Activated CD4-positive, alpha-beta T cell treated with anti-CD3 and anti-CD28 coated beads, Interleukin-2, amount 50 U/mL, for 4 hours (primary cell): ENCODE measurements around the gene MROH7.
"Not testable (repeated sequence)": the region's sequence is repeated elsewhere in the genome, so short reads cannot be mapped to it uniquely, and the experiment has no call there.

ENCODE experiments used
- DNase-seq, 2 experiments: peaks; one replicate each; pipeline ENCODE4 v3.0.0-alpha.2; 2020

MROH7 gene

GRCh38 chr1:54610601-54611580 is 30.7 kb upstream of the MROH7 start:
- DNase-seq: no peak

- DNase-seq: no peak
Measured at GRCh38 chr1:54611621-54612020, 30.0 kb upstream of the MROH7 start.

GRCh38 chr1:54614024-54614423 is 27.6 kb upstream of the MROH7 start:
- no peak for DNase-seq

- no peak for DNase-seq
Measured at GRCh38 chr1:54614563-54614962, 27.0 kb upstream of the MROH7 start.

DNA sequence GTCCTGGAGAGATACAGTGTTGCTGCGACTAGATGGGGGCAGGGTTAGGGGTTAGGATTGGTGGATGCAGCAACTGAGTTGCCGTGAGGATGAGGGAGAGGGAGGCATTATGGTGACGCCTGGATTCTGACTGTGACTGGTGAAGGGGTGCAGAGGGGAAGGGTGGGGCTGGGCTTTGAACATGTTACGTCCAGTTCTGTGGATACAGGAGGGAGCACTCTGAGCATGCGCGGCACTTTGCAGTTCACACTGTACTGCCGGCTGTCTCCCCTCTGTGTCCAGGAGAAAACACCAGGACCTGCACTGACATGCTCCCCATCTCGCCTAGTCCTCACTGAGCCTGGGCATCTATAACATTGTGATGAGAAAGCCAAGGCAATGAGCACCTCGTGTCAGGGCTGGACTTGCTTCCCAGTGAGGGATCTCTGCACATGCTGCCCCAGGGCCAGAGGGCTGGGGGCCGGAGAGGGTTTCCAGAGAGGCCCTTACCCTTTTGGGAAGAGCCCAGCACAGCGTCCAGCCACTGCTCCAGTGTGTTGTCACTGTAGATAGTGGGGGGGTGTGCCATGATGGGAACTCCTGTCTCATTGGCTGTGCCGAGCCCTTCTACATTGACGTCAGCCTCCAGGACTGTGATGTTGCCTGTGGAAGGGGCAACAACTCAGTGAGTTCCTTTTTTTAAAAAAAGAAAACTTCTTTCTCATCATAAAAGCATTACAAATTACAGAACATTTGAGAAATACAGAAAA is 25.9 kb upstream of the MROH7 start:
- DNase-seq: no peak

- no peak for DNase-seq
Measured at GRCh38 chr1:54619749-54620148, 21.8 kb upstream of the MROH7 start.

- DNase-seq: no peak
Measured at GRCh38 chr1:54623216-54624007, 18.2 kb upstream of the MROH7 start, which contains the start of gene FAM151A. FAM151A (minus strand) TSS chr1:54623525; CDS start chr1:54623395, 130 bp downstream.

DNA sequence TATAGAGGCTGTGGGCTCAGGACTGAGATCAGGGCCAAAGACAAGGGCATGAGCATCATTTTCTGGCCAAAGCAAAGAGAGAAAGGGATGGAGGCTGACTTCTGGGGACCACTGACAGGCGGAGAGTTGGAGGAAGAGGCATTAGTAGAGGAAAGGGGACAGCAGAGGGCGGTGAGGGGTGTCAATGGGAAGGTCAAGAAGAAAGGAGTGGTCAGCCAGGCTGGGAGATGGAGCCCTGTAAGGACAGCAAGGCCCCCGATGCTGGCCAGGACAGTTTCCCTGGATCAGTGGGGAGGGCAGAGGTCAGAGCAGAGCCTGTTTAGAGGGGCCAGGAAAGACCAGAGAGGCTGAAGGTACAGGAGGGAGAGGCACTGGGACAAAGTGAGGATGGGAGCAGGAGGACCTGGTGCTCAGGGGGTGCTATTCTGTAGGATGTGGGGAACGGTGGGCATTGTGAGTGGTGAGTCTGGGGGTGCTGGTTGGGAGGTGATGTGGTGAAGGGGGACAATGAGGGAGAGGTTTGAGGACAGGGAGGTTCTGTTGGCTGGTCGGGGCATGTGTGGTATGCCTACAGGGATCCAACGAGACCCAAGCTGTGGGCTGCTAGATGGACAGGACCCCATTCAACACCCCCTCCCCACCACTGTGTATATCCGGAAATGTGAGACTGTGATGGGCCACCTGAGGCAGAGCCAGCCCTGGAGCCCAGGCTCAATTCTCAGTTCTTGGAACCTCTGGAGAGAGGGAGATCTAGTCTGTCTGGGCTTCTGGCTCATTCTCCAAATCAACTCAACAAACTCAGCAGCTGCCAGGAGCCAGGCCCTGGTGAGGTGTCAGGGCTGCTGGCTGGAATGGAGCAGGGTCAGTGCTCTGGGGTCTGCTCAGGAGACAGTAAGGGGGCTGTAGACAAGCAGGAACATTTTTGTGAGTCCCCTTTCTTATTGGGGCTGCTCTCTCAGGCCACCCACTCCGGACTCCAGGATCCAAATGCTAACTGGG is 16.8 kb upstream of the MROH7 start:
- DNase-seq: no peak

DNA sequence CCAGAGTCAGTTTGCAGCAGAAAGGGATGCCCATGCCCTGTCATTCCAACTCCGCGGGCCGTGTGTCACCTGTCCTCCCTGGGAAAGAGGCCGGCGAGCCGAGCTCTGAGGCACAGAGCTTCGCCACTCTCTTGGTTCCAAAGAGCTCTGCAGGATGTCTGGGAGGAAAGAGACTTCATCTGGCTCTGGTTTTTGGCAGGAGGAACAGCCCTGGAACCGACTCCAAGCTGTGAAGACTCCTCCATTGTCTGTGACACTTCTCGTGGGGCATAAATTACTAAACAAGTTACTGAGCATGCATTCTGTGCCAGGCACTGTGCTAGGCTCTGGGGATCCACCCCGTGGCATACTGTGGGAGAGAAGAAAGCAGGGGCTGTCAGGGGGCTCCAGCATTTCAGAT is 14.4 kb upstream of the MROH7 start:
- no peak for DNase-seq

DNA sequence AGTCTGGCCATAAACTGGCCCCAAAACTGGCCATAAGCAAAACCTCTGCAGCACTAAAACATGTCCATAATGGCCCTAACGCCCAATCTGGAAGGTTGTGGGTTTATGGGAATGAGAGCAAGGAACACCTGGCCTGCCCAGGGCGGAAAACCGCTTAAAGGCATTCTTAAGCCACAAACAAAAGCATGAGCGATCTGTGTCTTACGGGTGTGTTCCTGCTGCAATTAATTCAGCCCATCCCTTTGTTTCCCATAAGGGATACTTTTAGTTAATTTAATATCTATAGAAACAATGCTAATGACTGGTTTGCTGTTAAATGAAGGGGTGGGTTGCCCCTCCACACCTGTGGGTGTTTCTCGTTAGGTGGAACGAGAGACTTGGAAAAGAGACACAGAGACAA is 5.8 kb upstream of the MROH7 start:
- DNase-seq: not testable (repeated sequence)

GRCh38 chr1:54636461-54637446 is 4.8 kb upstream of the MROH7 start:
- DNase-seq: not testable (repeated sequence)

DNA sequence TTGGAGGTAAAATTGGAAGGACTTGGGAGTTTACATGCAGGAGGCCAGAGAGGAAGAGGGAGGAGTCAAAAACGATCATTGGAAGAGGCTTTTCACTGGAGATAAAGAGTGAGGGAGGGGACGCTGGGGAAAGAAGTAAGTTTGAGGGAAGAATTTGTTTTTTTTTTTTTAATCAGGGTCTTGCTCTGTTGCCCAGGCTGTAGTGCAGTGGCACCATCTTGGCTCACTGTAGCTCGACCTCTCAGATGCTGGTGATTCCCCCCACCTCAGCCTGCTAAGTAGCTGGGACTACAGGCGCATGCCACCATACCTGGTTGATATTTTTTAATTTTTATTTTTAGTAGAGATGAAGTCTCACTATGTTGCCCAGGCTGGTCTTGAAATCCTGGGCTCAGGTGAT is 1.2 kb upstream of the MROH7 start:
- DNase-seq: no peak

- DNase-seq: no peak
Measured at GRCh38 chr1:54643736-54644135, 2.1 kb downstream of the MROH7 start.

DNA sequence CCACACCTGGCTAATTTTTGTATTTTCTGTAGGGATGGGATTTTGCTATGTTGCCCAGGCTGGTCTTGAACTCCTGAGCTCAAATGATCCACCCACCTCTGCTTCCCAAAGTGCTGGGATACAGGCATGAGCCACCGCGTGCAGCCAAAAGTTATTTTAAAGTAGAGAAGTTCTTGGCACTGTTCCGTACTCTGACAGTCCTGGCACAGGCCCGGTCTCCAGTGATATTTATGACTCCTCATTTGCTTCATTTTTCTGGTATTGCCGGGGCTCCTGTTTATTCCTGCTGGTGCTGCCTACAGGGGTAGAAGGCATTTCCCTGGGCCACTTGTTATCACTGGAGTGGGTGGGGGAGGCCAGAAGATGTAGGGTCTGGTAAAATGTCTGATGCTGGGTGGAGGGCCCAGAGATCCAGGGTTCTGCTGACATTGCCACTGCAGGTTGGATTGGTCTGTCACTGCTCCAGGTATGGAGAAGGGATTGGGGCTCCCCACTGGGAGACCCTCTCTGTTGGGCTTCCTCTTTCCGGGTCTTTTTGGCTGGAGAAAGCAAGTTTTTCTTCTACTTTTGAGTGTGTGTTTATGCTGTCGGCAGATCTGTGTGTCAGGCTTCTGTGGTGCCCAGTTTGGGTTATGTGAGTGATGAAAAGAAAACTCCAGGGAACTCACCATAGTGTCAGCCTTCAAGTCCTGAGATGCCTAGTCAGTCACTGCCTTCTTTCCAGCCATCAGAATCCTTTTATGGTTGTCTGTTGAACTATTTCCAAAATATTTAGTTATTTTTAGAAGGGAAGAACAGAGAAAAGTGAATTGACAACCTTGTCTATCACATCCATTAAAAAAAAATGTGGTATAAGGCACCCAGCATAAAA is 4.5 kb downstream of the MROH7 start:
- no peak for DNase-seq

- no peak for DNase-seq
Measured at GRCh38 chr1:54649130-54649898, 7.7 kb downstream of the MROH7 start.

DNA sequence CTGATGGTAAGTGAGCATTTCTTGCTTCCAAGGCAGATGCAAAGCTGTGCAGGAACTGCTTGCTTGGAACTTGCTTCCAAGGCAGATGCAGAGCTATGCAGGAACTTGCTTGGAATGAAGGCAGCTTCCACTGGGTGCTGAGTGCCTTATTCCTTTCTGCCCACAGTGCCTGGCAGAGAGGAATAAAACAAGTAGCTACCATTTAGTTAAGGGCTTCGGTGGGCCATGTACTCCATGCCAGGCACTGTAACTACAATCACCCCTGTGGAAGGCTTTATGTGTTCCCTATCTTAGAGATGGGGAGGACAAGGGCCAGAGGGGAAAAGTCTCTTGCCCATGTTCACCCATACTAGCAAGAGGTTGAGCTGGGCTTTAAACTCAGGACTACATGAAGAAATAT is 8.3 kb downstream of the MROH7 start:
- no peak for DNase-seq

DNA sequence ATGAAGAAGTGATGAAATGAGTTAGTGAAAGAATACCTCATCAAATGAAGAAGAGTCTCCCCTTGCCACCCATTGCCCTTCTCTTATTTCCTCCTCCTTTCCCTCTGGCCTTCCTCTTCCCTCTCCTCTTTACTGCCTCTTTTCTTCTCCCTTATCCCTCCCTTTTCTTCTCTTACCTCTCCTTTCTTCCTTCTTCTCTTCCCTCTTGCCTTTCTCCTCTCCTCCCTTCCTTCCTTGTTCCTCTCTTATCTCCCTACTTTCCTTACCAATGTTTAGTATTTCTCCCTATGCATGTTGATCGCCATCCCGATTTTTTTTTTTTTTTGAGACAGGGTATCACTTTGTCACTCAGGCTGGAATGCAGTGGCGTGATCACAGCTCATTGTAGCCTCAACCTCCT is 8.8 kb downstream of the MROH7 start:
- DNase-seq: no peak

DNA sequence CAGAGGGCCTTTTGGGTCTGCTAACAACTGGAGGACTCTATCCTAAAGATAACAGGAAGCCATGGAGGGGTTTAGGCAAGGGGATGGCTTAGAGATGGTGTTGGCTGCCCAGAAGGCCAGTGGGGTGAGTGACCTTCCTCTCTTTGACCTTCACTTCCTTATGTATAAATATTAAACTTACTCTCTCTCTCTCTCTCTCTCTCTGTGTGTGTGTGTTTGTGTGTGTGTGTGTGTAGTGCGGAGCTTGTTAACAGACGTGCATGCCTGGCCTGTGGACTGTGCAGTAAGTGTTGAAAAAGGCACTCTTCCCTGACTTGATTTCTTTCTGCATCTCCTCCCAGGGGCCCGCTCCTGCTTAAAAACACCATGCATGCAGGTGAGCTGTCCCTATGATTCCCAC is 10.0 kb downstream of the MROH7 start:
- no peak for DNase-seq

GRCh38 chr1:54652168-54652567 is 10.6 kb downstream of the MROH7 start:
- no peak for DNase-seq
